GM23338 (cell line): ENCODE data around the gene SMOC2.

Experiments used
- CREB1 ChIP-seq: fragments of 250-450 bp; sonication (Bioruptor Pico); IDR thresholded peaks from 2 replicates; pipeline ENCODE4 v1.5.0; 2020; ENCODE audit warnings: low read depth, mild to moderate bottlenecking, moderate library complexity
- ETS1 ChIP-seq: IDR thresholded peaks from 2 replicates; pipeline ENCODE4 v1.6.1; 2016; ENCODE audit warnings: antibody characterized with exemption
- EZH2 ChIP-seq: fragments of 200-600 bp; sonication (generic); IDR thresholded peaks from one replicate; pipeline ENCODE4 v1.8.0; 2017; ENCODE audit warnings: antibody characterized with exemption, mild to moderate bottlenecking, low read depth; ENCODE audit not compliant: unreplicated experiment
- EZH2phosphoT487 ChIP-seq: fragments of 200-600 bp; sonication (generic); IDR thresholded peaks from one replicate; pipeline ENCODE4 v1.8.1; 2018; ENCODE audit warnings: antibody characterized with exemption; ENCODE audit not compliant: unreplicated experiment
- JUNB ChIP-seq: IDR thresholded peaks from one replicate; pipeline ENCODE4 v1.6.1; 2016; ENCODE audit warnings: antibody characterized with exemption; ENCODE audit not compliant: unreplicated experiment
- POLR2AphosphoS5 ChIP-seq: IDR thresholded peaks from 2 replicates; pipeline ENCODE4 v1.6.1; 2016; ENCODE audit warnings: antibody characterized with exemption, low read depth
- REST ChIP-seq: IDR thresholded peaks from one replicate; pipeline ENCODE4 v1.6.1; 2018; ENCODE audit warnings: antibody characterized with exemption; ENCODE audit not compliant: unreplicated experiment
- STAT1 ChIP-seq: IDR thresholded peaks from one replicate; pipeline ENCODE4 v1.6.1; 2016; ENCODE audit warnings: antibody characterized with exemption; ENCODE audit not compliant: unreplicated experiment
- TF ChIP-seq, protein P1 (sequence below), 2 experiments: fragments of 200-600 bp in 1 of 2; sonication (generic) in 1 of 2; conservative IDR thresholded peaks; 2 replicates each; pipeline versions ENCODE4 v1.5.1 to v1.6.1; 2016 to 2017; ENCODE audit warnings: antibody characterized with exemption in 2 of 2, low read depth in 2 of 2, mild to moderate bottlenecking in 2 of 2, moderate library complexity in 1 of 2

DNA sequence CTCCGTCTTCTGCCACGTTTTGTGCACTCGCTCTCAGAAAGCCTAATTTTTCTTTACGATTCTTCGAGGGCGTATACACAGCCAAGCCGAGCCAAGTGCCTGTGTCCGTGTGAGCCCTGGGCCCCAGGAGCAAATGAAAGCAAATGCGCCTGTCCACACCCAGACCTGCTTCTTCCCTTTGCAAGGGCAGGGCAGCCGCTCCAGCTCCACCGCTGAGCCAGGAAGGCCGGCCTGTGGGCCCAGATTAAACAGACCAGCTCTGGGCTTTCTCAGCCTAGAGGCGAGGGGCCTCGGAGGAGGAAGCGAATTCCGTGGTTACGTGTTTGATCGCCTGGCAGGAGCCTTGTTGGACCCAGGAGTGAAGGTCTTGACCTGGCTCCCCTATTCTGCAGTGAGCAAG lies 184.6 kb downstream of the SMOC2 start:
- TF ChIP-seq, protein P1, sequence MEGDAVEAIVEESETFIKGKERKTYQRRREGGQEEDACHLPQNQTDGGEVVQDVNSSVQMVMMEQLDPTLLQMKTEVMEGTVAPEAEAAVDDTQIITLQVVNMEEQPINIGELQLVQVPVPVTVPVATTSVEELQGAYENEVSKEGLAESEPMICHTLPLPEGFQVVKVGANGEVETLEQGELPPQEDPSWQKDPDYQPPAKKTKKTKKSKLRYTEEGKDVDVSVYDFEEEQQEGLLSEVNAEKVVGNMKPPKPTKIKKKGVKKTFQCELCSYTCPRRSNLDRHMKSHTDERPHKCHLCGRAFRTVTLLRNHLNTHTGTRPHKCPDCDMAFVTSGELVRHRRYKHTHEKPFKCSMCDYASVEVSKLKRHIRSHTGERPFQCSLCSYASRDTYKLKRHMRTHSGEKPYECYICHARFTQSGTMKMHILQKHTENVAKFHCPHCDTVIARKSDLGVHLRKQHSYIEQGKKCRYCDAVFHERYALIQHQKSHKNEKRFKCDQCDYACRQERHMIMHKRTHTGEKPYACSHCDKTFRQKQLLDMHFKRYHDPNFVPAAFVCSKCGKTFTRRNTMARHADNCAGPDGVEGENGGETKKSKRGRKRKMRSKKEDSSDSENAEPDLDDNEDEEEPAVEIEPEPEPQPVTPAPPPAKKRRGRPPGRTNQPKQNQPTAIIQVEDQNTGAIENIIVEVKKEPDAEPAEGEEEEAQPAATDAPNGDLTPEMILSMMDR (conservative IDR thresholded peaks at IDR 0.05; ENCODE audit: low read depth in 2 of 2) = no peak
- TF ChIP-seq REST = no peak
- no peak for TF ChIP-seq POLR2AphosphoS5
- no peak for TF ChIP-seq EZH2
- TF ChIP-seq EZH2phosphoT487 = no peak
- TF ChIP-seq ETS1 = no peak
- no peak for TF ChIP-seq CREB1 (CRISPR knock-in tag)
- TF ChIP-seq STAT1 = no peak
- no peak for TF ChIP-seq JUNB
